MG63 (cell line): ENCODE data around the gene FN3K. TPM values are rescaled to one million over a fixed set of nuclear protein-coding genes. Genes with fewer than 3 reads are reported as not detected.
"Not testable (repeated sequence)": the region's sequence is repeated elsewhere in the genome, so short reads cannot be mapped to it uniquely, and the experiment has no call there.

ENCODE experiments used
- DNase-seq: peaks from one replicate; pipeline ENCODE4 v3.0.0-alpha.2; 2020
- H3K27me3 ChIP-seq: fragments of 250-450 bp; sonication (Bioruptor Pico); 2 replicates; pipeline ENCODE4 v1.5.1; 2020; ENCODE audit warnings: mild to moderate bottlenecking, moderate library complexity
- H3K36me3 ChIP-seq: fragments of 250-450 bp; sonication (Bioruptor Pico); 2 replicates; pipeline ENCODE4 v1.5.1; 2020; ENCODE audit warnings: mild to moderate bottlenecking, moderate library complexity
- H3K4me3 ChIP-seq: fragments of 250-450 bp; sonication (Bioruptor Pico); 2 replicates; pipeline ENCODE4 v1.5.1; 2020; ENCODE audit warnings: mild to moderate bottlenecking, moderate library complexity
- H3K9me3 ChIP-seq: fragments of 250-450 bp; sonication (Bioruptor Pico); 2 replicates; pipeline ENCODE4 v1.5.1; 2020; ENCODE audit warnings: mild to moderate bottlenecking, moderate library complexity
- total RNA-seq: library from RNA; depleted of rRNA; stranded (reverse); fragments of >200 nt; shearing (Covaris generic); gene quantifications from 2 replicates; pipeline ENCODE4 v1.2.3, GENCODE V29; 2014; ENCODE audit warnings: low replicate concordance

FN3K gene
- total RNA-seq, 1 experiment from 2014 or later, result not detected

DNA sequence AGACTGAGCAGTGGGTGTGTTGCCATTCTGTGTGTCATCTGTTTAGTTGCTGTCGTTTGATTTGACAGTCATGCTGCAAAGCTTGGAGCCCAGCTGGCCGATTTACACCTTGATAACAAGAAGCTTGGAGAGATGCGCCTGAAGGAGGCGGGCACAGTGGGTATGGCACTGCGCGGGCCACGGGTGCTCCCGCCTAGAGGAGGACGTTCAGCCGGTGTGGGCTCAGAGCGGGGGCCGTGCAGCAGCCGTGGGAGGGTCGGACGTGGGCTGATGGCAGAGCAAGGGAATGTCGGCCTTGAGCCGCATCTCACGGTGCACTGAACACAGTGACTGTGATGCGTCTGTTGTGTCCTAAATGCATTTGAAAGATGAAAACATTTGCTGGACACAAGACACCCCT is 15.2 kb upstream of the FN3K start:
- DNase-seq, result no peak
- H3K27me3 ChIP-seq, result no peaks in the 10 kb centered on the region
- peaks cover 41% of the 10 kb centered on the region for H3K36me3 ChIP-seq
- no peak overlapping the region for H3K4me3 ChIP-seq
- H3K9me3 ChIP-seq, result 0 out of 2 replicates have a peak, but pooled peaks cover 2% of the 10 kb centered on the region

GRCh38 chr17:82722341-82723013 is 12.9 kb upstream of the FN3K start:
- Histone ChIP-seq H3K27me3 (no peaks in the 10 kb centered on the region), H3K9me3 (no peaks in the 10 kb centered on the region), H3K36me3 (peaks cover 55% of the 10 kb centered on the region), H3K4me3 (no peak overlapping the region)
- no peak for DNase-seq

DNA sequence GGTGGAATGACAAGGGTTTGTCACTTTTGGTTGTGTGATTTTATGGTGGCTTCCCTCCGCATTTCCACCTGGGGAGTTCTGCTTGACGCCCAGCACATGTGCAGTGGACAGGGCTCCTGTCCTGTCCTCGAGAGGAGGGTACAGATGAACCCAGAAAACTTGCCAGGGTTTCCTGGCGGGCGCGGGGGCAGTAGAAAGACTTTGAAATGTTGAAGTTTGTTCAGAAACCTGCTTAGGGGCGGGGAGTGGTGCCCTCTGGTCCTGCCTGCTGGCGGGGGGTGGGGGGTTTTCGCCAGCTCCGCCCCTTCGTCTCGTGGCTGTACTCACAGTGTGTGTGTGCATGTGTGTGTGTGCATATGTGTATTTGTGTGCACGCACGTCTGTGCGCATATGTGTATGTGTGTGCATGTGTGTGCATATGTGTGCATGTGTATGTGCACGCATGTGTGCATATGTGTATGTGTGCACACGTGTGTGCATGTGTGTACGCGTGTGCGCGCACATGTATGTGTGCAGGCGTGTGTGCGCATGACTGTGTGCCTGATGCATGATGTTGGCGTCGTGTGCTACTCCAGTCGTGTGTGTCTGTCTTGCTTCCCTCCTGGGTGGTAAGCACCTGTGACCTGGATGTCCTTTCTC is 12.1 kb upstream of the FN3K start:
- H3K9me3 ChIP-seq, result no peaks in the 10 kb centered on the region
- no peaks in the 10 kb centered on the region for H3K27me3 ChIP-seq
- H3K4me3 ChIP-seq, result no peak overlapping the region
- H3K36me3 ChIP-seq, result peaks cover 59% of the 10 kb centered on the region
- DNase-seq, result no peak

DNA sequence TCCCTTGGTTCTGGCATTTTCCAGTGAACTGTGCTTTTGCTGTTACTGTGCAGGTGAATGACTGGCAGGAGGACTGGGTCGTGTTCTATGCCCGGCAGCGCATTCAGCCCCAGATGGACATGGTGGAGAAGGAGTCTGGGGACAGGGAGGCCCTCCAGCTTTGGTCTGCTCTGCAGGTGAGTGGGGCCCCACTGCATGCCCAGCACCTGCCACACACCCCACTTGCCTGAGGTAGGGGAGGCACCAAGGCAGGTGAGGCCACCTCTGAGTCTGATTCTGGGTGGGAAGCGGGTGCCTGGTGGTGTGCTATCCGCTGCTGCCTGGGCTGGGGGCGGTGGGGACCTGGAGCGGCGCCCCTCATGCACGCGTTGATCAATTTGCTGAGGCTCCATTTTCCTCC is 9.0 kb upstream of the FN3K start:
- DNase-seq, result no peak
- no peaks in the 10 kb centered on the region for H3K27me3 ChIP-seq
- H3K4me3 ChIP-seq, result no peak overlapping the region
- no peaks in the 10 kb centered on the region for H3K9me3 ChIP-seq
- H3K36me3 ChIP-seq, result peaks cover 50% of the 10 kb centered on the region

- Histone ChIP-seq H3K27me3 (no peaks in the 10 kb centered on the region), H3K9me3 (peaks cover 15% of the 10 kb centered on the region), H3K4me3 (no peak overlapping the region), H3K36me3 (peaks cover 66% of the 10 kb centered on the region)
- DNase-seq, result no peak
Observed at GRCh38 chr17:82729479-82730260, 5.7 kb upstream of the FN3K start.

GRCh38 chr17:82732118-82732743 is 3.2 kb upstream of the FN3K start:
- DNase-seq, result no peak
- no peaks in the 10 kb centered on the region for H3K27me3 ChIP-seq
- H3K9me3 ChIP-seq, result peaks cover 15% of the 10 kb centered on the region
- H3K36me3 ChIP-seq, result peaks cover 54% of the 10 kb centered on the region
- no peak overlapping the region for H3K4me3 ChIP-seq

GRCh38 chr17:82736511-82737185 is 1.2 kb downstream of the FN3K start:
- H3K9me3 ChIP-seq, result peaks cover 26% of the 10 kb centered on the region
- DNase-seq, result no peak

GRCh38 chr17:82737967-82738877 is 2.8 kb downstream of the FN3K start:
- DNase-seq, result peak; percentile 38
- H3K27me3 ChIP-seq, result no peaks in the 10 kb centered on the region
- H3K4me3 ChIP-seq, result no peak overlapping the region
- peaks cover 19% of the 10 kb centered on the region for H3K9me3 ChIP-seq
- H3K36me3 ChIP-seq, result peaks cover 25% of the 10 kb centered on the region

More at GRCh38 chr17:82736511-82737185, 1.2 kb downstream of the FN3K start:
- no peak overlapping the region for H3K4me3 ChIP-seq
- H3K36me3 ChIP-seq, result peaks cover 41% of the 10 kb centered on the region
- no peaks in the 10 kb centered on the region for H3K27me3 ChIP-seq

GRCh38 chr17:82740906-82741759 is 5.7 kb downstream of the FN3K start:
- no peak for DNase-seq
- Histone ChIP-seq H3K27me3 (no peaks in the 10 kb centered on the region), H3K4me3 (no peak overlapping the region), H3K9me3 (peaks cover 12% of the 10 kb centered on the region), H3K36me3 (peaks cover 11% of the 10 kb centered on the region)

- DNase-seq, result no peak
- peaks cover 14% of the 10 kb centered on the region for H3K9me3 ChIP-seq
- H3K4me3 ChIP-seq, result no peak overlapping the region
- H3K36me3 ChIP-seq, result peaks cover 11% of the 10 kb centered on the region
- no peaks in the 10 kb centered on the region for H3K27me3 ChIP-seq
Observed at GRCh38 chr17:82743344-82744219, 8.2 kb downstream of the FN3K start.

GRCh38 chr17:82744736-82745135 is 9.3 kb downstream of the FN3K start:
- H3K27me3 ChIP-seq, H3K4me3 ChIP-seq, DNase-seq: not testable (repeated sequence)
- H3K36me3 ChIP-seq, result peaks cover 11% of the 10 kb centered on the region
- peaks cover 16% of the 10 kb centered on the region for H3K9me3 ChIP-seq

DNA sequence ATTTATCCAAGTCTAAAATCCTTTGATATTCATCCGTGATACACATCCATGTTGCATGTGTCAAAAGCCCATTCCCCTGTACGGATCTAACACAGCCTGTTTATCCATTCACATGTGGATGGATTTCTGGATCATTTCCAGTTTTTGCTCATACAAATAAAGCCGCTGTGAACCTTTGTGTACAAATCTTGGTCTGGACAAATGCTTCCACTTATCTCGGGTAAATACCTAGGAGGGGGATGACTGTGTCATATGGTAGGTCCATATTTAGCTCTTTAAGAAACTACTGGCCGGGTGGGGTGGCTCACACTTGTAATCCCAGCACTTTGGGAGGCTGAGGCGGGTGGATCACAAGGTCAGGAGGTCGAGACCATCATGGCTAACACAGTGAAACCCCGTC is 10.1 kb downstream of the FN3K start:
- DNase-seq, result no peak
- Histone ChIP-seq H3K36me3 (peaks cover 9% of the 10 kb centered on the region), H3K27me3 (no peaks in the 10 kb centered on the region), H3K9me3 (peaks cover 14% of the 10 kb centered on the region), H3K4me3 (no peak overlapping the region)

DNA sequence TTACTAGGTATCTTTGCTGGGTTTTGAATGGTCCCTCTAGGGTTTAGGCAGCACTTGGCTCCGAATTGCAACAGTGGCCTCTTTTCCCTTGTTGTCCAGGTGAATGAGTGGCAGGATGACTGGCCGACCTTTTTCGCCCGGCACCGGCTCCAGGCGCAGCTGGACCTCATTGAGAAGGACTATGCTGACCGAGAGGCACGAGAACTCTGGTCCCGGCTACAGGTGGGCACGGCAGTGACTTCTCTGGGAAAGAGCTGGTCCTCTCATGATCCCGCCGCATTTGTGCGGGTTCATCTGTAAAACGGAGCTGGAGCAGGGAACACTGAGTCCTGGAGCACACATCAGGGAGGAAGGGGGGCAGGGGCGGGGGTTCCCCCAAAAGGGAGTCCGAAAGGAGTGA is 13.3 kb downstream of the FN3K start:
- H3K4me3 ChIP-seq, result no peak overlapping the region
- DNase-seq, result no peak
- peaks cover 8% of the 10 kb centered on the region for H3K9me3 ChIP-seq
- no peaks in the 10 kb centered on the region for H3K36me3 ChIP-seq
- H3K27me3 ChIP-seq, result no peaks in the 10 kb centered on the region

DNA sequence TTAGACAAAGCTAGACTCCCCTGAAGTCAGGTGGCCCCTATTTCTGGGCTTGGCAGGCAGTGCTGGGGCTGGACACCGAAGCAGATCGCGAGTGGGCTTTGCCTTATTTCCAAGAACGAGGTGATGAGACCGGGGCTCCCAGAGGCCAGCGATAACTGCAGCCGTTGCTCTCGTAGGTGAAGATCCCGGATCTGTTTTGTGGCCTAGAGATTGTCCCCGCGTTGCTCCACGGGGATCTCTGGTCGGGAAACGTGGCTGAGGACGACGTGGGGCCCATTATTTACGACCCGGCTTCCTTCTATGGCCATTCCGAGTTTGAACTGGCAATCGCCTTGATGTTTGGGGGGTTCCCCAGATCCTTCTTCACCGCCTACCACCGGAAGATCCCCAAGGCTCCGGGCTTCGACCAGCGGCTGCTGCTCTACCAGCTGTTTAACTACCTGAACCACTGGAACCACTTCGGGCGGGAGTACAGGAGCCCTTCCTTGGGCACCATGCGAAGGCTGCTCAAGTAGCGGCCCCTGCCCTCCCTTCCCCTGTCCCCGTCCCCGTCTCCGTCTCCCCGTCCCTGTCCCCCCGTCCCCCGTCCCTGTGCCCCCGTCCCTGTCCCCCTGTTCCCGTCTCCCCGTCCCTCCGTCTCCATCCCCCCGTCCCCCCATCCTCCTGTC is 15.0 kb downstream of the FN3K start:
- no peaks in the 10 kb centered on the region; the same call in 1 of the 2 replicates for H3K36me3 ChIP-seq
- no peak overlapping the region for H3K4me3 ChIP-seq
- DNase-seq, result no peak
- H3K27me3 ChIP-seq, result no peaks in the 10 kb centered on the region
- H3K9me3 ChIP-seq, result peaks cover 8% of the 10 kb centered on the region
